K562 (cell line): Measurements from ENCODE around the gene RBMS3. TPM values are rescaled to one million over a fixed set of nuclear protein-coding genes. Genes with fewer than 3 reads are reported as not detected.
"Not testable (repeated sequence)": the region's sequence is repeated elsewhere in the genome, so short reads cannot be mapped to it uniquely, and the experiment has no call there.

ENCODE experiments used
- ATAC-seq: fragments of 200-7000 bp; cut with Tn5 transposase; 3 replicates; pipeline ENCODE4 v1.9.1; 2020; ENCODE audit warnings: moderate library complexity
- BruUV-seq: library from RNA; stranded (reverse); fragments of 400-500 nt; replicated peaks from 2 replicates; lab custom pipeline; 2021; lab: Mats Ljungman, UMichigan
- CTCF ChIA-PET: fragments of 300-600 bp; formaldehyde crosslinking; extraction: SDS; loops from one replicate; lab custom pipeline; 2021; ENCODE audit warnings: low intra/inter-chr PET ratio; lab: Yijun Ruan, JAX
- POLR2A ChIA-PET: fragments of 300-600, 350-650 bp; sonication (Branson Sonifier 250); formaldehyde crosslinking; extraction: SDS; loops from one replicate; lab custom pipeline; 2021; ENCODE audit warnings: antibody characterized with exemption, inconsistent platforms; lab: Yijun Ruan, JAX
- DNase-seq, 4 experiments: peaks; one replicate each; pipeline versions ENCODE4 v3.0.0 to v3.0.0-alpha.2; 2011 to 2018; ENCODE audit warnings: low spot score in 3 of 4, mixed read lengths in 3 of 4; ENCODE audit errors: extremely low read depth in 1 of 4
- FAIRE-seq: peaks from 2 replicates; lab custom pipeline; 2011; peaks lifted over from hg19 to GRCh38; lab: Jason Lieb, UNC
- H2AFZ ChIP-seq: 2 replicates; pipeline ENCODE4 v1.6.0; 2011; ENCODE audit warnings: low read depth, low read length, control low read depth, inconsistent platforms
- H3K27ac ChIP-seq: fragments of 200-600 bp; 3 replicates; pipeline ENCODE4 v1.8.0; 2011; ENCODE audit warnings: low read depth, mild to moderate bottlenecking, control low read depth, inconsistent platforms, low read length, moderate library complexity, mixed read lengths; ENCODE audit errors: extremely low read depth
- H3K27me3 ChIP-seq, 2 experiments: fragments of 300-600 bp in 1 of 2; 2 replicates in 1 of 2; 3 replicates in 1 of 2; pipeline versions ENCODE4 v1.6.0 to v1.8.0; 2011; ENCODE audit warnings: inconsistent platforms in 2 of 2, low read length in 2 of 2, mild to moderate bottlenecking in 1 of 2, mixed read lengths in 1 of 2, moderate library complexity in 1 of 2; ENCODE audit not compliant: control insufficient read depth in 2 of 2, insufficient read depth in 2 of 2
- H3K36me3 ChIP-seq: fragments of 300-600 bp; 3 replicates; pipeline ENCODE4 v1.8.0; 2011; ENCODE audit warnings: mild to moderate bottlenecking, low read length, inconsistent platforms; ENCODE audit not compliant: control insufficient read depth, insufficient read depth
- H3K4me1 ChIP-seq, 2 experiments: fragments of 200-600 bp in 1 of 2; replicated peaks in 1 of 2; 2 replicates in 1 of 2; 3 replicates in 1 of 2; pipeline versions ENCODE4 v1.5.1 to v1.8.0; 2011; ENCODE audit warnings: inconsistent platforms in 2 of 2, low read length in 2 of 2, mild to moderate bottlenecking in 1 of 2, mixed read lengths in 1 of 2, moderate library complexity in 1 of 2; ENCODE audit not compliant: control insufficient read depth in 2 of 2, insufficient read depth in 2 of 2
- H3K4me2 ChIP-seq: 2 replicates; pipeline ENCODE4 v1.6.1; 2011; ENCODE audit warnings: low read length, control low read depth, inconsistent platforms, mixed read lengths; ENCODE audit not compliant: insufficient read depth
- H3K4me3 ChIP-seq: fragments of 200-600 bp; sonication (generic), shearing (Covaris generic); 2 replicates; pipeline ENCODE4 v1.5.1; 2016; ENCODE audit warnings: control low read depth, inconsistent platforms
- H3K79me2 ChIP-seq: fragments of 200-600 bp; 3 replicates; pipeline ENCODE4 v1.8.0; 2011; ENCODE audit warnings: low read length, inconsistent platforms; ENCODE audit not compliant: control insufficient read depth, insufficient read depth
- H3K9ac ChIP-seq, 2 experiments: 2 replicates each; pipeline versions ENCODE4 v1.6.0 to v1.6.1; 2011; ENCODE audit warnings: low read depth in 2 of 2, low read length in 2 of 2, control low read depth in 1 of 2, inconsistent platforms in 1 of 2, mild to moderate bottlenecking in 1 of 2, mixed read lengths in 1 of 2; ENCODE audit not compliant: insufficient read depth in 1 of 2
- H3K9me1 ChIP-seq: one replicate; pipeline ENCODE4 v1.6.0; 2011; ENCODE audit warnings: inconsistent platforms, mild to moderate bottlenecking, low read length, moderate library complexity; ENCODE audit not compliant: control insufficient read depth, insufficient read depth
- H3K9me3 ChIP-seq: replicated peaks from 2 replicates; pipeline ENCODE4 v1.5.1; 2011; ENCODE audit warnings: low read depth, low read length, inconsistent platforms; ENCODE audit not compliant: control insufficient read depth, insufficient read depth
- H4K20me1 ChIP-seq: replicated peaks from 2 replicates; pipeline ENCODE4 v1.6.1; 2011; ENCODE audit warnings: low read length, inconsistent platforms, mixed read lengths; ENCODE audit not compliant: control insufficient read depth, insufficient read depth
- E2F5 ChIP-seq: sonication (generic); formaldehyde crosslinking; IDR thresholded peaks from 2 replicates; pipeline ENCODE4 v1.8.0; 2022; ENCODE audit warnings: mild to moderate bottlenecking, missing genetic modification reagents
- FOXJ2 ChIP-seq: fragments of 200-800 bp; sonication (Bioruptor generic); IDR thresholded peaks from 2 replicates; pipeline ENCODE4 v1.6.1; 2016; ENCODE audit warnings: missing genetic modification characterization, missing compliant biosample characterization
- MCM5 ChIP-seq: fragments of 450-650 bp; IDR thresholded peaks from 2 replicates; pipeline ENCODE4 v1.6.1; 2016; ENCODE audit warnings: low read depth
- NFIX ChIP-seq: fragments of 250-450 bp; sonication (Bioruptor Pico); IDR thresholded peaks from 2 replicates; pipeline ENCODE4 v1.4.0; 2020; ENCODE audit warnings: low read depth, mild to moderate bottlenecking, moderate library complexity
- NONO ChIP-seq, 2 experiments: fragments of 200-400 bp in 1 of 2; fragments of 450-650 bp in 1 of 2; formaldehyde crosslinking in 1 of 2; IDR thresholded peaks; 2 replicates each; pipeline ENCODE4 v1.6.1; 2017; ENCODE audit warnings: low read depth in 2 of 2, mild to moderate bottlenecking in 2 of 2, moderate library complexity in 2 of 2, low read length in 1 of 2
- RBM22 ChIP-seq: fragments of 200-400 bp; formaldehyde crosslinking; IDR thresholded peaks from 2 replicates; pipeline ENCODE4 v1.6.1; 2018; ENCODE audit warnings: low read length, low read depth; ENCODE audit not compliant: poor library complexity, severe bottlenecking
- ZNF76 ChIP-seq: fragments of 250-450 bp; sonication (Bioruptor Pico); IDR thresholded peaks from 2 replicates; pipeline ENCODE4 v1.4.0; 2020; ENCODE audit warnings: mild to moderate bottlenecking, moderate library complexity, borderline replicate concordance
- WGBS: fragments of 100-300 bp; shearing (Covaris generic); methylation state at CpG from one replicate; pipeline ENCODE4 v1.1.6; 2016; ENCODE audit warnings: low coverage, mixed read lengths; ENCODE audit not compliant: insufficient coverage; ENCODE audit errors: missing lambda C conversion rate; 5-methylcytosine and 5-hydroxymethylcytosine counted together
- in situ Hi-C: fragments of 300-500 bp; cut with MboI; formaldehyde crosslinking; loops from 4 replicates; pipeline ENCODE4 v1.15.0; 2018; ENCODE audit warnings: inconsistent platforms, mixed read lengths
- intact Hi-C: fragments of 100-400 bp; cut with micrococcal nuclease; formaldehyde crosslinking; loops from 2 replicates; pipeline ENCODE4 v1.14.2; 2022
- polyA plus RNA-seq, 8 experiments: library from polyadenylated mRNA; depleted of rRNA in 4 of 8; stranded (reverse) in 5 of 8; unstranded in 3 of 8; fragments of >200 nt; fragmentation: Nextera tagmentation in 2 of 8; fragmentation: Illumina TruSeq in 1 of 8; extraction: Ambion mirVana in 2 of 8; extraction: Trizol in 1 of 8; gene quantifications; 2 replicates each; pipeline versions ENCODE4 v1.2.1 to v1.2.3, GENCODE V29; 2011 to 2014; ENCODE audit warnings: inconsistent platforms in 1 of 8, missing spikeins in 1 of 8
- total RNA-seq, 7 experiments: library from RNA; depleted of rRNA in 6 of 7; stranded (reverse); fragments of >200 nt in 6 of 7; fragmentation: Illumina TruSeq in 2 of 7; extraction: Trizol in 2 of 7; gene quantifications; 2 replicates each; pipeline versions ENCODE4 v1.2.1 to v1.2.3, GENCODE V29; 2011 to 2021; ENCODE audit warnings: low replicate concordance in 1 of 7
- TF ChIP-seq, protein P1 (sequence below): fragments of 250-450 bp; sonication (Bioruptor Pico); IDR thresholded peaks from 2 replicates; pipeline ENCODE4 v1.5.0; 2020; ENCODE audit warnings: mild to moderate bottlenecking, borderline replicate concordance
- TF ChIP-seq, protein P2 (sequence below): fragments of 250-450 bp; sonication (Bioruptor Pico); IDR thresholded peaks from 2 replicates; pipeline ENCODE4 v1.4.0; 2020; ENCODE audit warnings: mild to moderate bottlenecking, moderate library complexity

The RBMS3 gene
- total and polyA plus RNA-seq, 9 of the 15 experiments (the other 6 are each of a cell fraction or from before 2014, with no cell fraction given) = 0.20 TPM; not detected in 8

- TF ChIP-seq FOXJ2 (tag) (no peak), NFIX (CRISPR knock-in tag) (no peak), MCM5 (no peak), RBM22 (no peak), ZNF76 (CRISPR knock-in tag) (no peak), NONO (IDR thresholded peaks at IDR 0.05; ENCODE audit: low read depth in 2 of 2, low read length in 1 of 2) (no peak), E2F5 (CRISPR knock-in tag) (no peak)
- TF ChIP-seq, protein P1, sequence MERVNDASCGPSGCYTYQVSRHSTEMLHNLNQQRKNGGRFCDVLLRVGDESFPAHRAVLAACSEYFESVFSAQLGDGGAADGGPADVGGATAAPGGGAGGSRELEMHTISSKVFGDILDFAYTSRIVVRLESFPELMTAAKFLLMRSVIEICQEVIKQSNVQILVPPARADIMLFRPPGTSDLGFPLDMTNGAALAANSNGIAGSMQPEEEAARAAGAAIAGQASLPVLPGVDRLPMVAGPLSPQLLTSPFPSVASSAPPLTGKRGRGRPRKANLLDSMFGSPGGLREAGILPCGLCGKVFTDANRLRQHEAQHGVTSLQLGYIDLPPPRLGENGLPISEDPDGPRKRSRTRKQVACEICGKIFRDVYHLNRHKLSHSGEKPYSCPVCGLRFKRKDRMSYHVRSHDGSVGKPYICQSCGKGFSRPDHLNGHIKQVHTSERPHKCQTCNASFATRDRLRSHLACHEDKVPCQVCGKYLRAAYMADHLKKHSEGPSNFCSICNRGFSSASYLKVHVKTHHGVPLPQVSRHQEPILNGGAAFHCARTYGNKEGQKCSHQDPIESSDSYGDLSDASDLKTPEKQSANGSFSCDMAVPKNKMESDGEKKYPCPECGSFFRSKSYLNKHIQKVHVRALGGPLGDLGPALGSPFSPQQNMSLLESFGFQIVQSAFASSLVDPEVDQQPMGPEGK (CRISPR knock-in tag) = no peak
- TF ChIP-seq, protein P2, sequence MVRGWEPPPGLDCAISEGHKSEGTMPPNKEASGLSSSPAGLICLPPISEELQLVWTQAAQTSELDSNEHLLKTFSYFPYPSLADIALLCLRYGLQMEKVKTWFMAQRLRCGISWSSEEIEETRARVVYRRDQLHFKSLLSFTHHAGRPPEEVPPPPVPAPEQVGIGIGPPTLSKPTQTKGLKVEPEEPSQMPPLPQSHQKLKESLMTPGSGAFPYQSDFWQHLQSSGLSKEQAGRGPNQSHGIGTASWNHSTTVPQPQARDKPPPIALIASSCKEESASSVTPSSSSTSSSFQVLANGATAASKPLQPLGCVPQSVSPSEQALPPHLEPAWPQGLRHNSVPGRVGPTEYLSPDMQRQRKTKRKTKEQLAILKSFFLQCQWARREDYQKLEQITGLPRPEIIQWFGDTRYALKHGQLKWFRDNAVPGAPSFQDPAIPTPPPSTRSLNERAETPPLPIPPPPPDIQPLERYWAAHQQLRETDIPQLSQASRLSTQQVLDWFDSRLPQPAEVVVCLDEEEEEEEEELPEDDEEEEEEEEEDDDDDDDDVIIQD (CRISPR knock-in tag) = no peak
Observed at GRCh38 chr3:29805757-29806156, 524.9 kb downstream of the RBMS3 start (continued).

GRCh38 chr3:29808324-29808723 lies 527.5 kb downstream of the RBMS3 start:
- BruUV-seq, H3K36me3 ChIP-seq, FAIRE-seq, H3K4me1 ChIP-seq, H4K20me1 ChIP-seq, in situ Hi-C loops, DNase-seq, H3K4me3 ChIP-seq, POLR2A ChIA-PET, H3K9me3 ChIP-seq, H3K27ac ChIP-seq, ATAC-seq, H3K9me1 ChIP-seq, CTCF ChIA-PET, H2AFZ ChIP-seq, intact Hi-C loops, H3K79me2 ChIP-seq, H3K4me2 ChIP-seq, H3K9ac ChIP-seq, H3K27me3 ChIP-seq: not testable (repeated sequence)
- 1% methylated on average over 3 of the region's 3 CpGs for WGBS
